DND-41 (cell line): Measurements from ENCODE around the gene THNSL1.

ENCODE experiments used
- CTCF ChIP-seq: IDR thresholded peaks from 2 replicates; pipeline ENCODE4 v1.5.1; 2012; ENCODE audit warnings: borderline replicate concordance, low read length, moderate library complexity, mild to moderate bottlenecking; ENCODE audit not compliant: poor library complexity, severe bottlenecking; ENCODE audit errors: extremely low read depth
- EZH2 ChIP-seq: IDR thresholded peaks from 3 replicates; pipeline ENCODE4 v1.6.1; 2012; ENCODE audit warnings: borderline replicate concordance, low read depth, mild to moderate bottlenecking, moderate library complexity, low read length, inconsistent platforms; ENCODE audit not compliant: severe bottlenecking

- TF ChIP-seq CTCF (peak; percentile 37), EZH2 (no peak)
Measured at GRCh38 chr10:25026463-25026862, 10.1 kb downstream of the THNSL1 start.
